Measurements from ENCODE around the gene POU6F2. TPM values are rescaled to one million over a fixed set of nuclear protein-coding genes. Genes with fewer than 3 reads are reported as not detected.

Gene POU6F2
- total RNA-seq, 4 donors from 2014 or later, result 0.91 TPM; not detected in 3

- H3K27me3 ChIP-seq, result no peaks in the 10 kb centered on the region
- H3K4me1 ChIP-seq, result no peaks in the 10 kb centered on the region
- H3K4me3 ChIP-seq, result no peak overlapping the region
- no peak overlapping the region for H3K27ac ChIP-seq
- DNase-seq, result no peak
- no peaks in the 10 kb centered on the region for H3K9me3 ChIP-seq
- intact Hi-C loops (cut with DNase I; ENCODE audit: low total_unique reads), result no loop called here
- no peak for TF ChIP-seq POLR2A (IDR thresholded peaks at IDR 0.05)
- TF ChIP-seq CTCF (IDR thresholded peaks at IDR 0.05), result no peak
- H3K36me3 ChIP-seq, result no peaks in the 10 kb centered on the region
These were observed 430.0 kb downstream of the POU6F2 start for GRCh38 chr7:39407723-39408122.

GRCh38 chr7:39408906-39409305 is 431.2 kb downstream of the POU6F2 start:
- no peaks in the 10 kb centered on the region for H3K9me3 ChIP-seq
- no peak overlapping the region for H3K4me3 ChIP-seq
- no peaks in the 10 kb centered on the region for H3K36me3 ChIP-seq
- H3K27ac ChIP-seq, result no peak overlapping the region
- intact Hi-C loops (cut with DNase I; ENCODE audit: low total_unique reads), result no loop called here
- TF ChIP-seq POLR2A (IDR thresholded peaks at IDR 0.05), result no peak
- TF ChIP-seq CTCF (IDR thresholded peaks at IDR 0.05), result no peak
- H3K27me3 ChIP-seq, result no peaks in the 10 kb centered on the region
- H3K4me1 ChIP-seq, result no peaks in the 10 kb centered on the region
- no peak for DNase-seq

GRCh38 chr7:39410582-39410981 is 432.9 kb downstream of the POU6F2 start:
- intact Hi-C loops (cut with DNase I; ENCODE audit: low total_unique reads), result no loop called here
- Histone ChIP-seq H3K36me3 (no peaks in the 10 kb centered on the region), H3K4me1 (no peaks in the 10 kb centered on the region), H3K27ac (no peak overlapping the region), H3K9me3 (no peaks in the 10 kb centered on the region), H3K27me3 (no peaks in the 10 kb centered on the region), H3K4me3 (no peak overlapping the region)
- TF ChIP-seq CTCF (IDR thresholded peaks at IDR 0.05), result no peak
- TF ChIP-seq POLR2A (IDR thresholded peaks at IDR 0.05), result no peak
- no peak for DNase-seq

- H3K27ac ChIP-seq, result no peak overlapping the region
- no peaks in the 10 kb centered on the region for H3K27me3 ChIP-seq
- no peaks in the 10 kb centered on the region for H3K4me1 ChIP-seq
- no peaks in the 10 kb centered on the region for H3K36me3 ChIP-seq
- DNase-seq, result no peak
- H3K9me3 ChIP-seq, result no peaks in the 10 kb centered on the region
- intact Hi-C loops (cut with DNase I; ENCODE audit: low total_unique reads), result no loop called here
- TF ChIP-seq CTCF (IDR thresholded peaks at IDR 0.05), result no peak
- no peak for TF ChIP-seq POLR2A (IDR thresholded peaks at IDR 0.05)
- H3K4me3 ChIP-seq, result peak overlapping the region; percentile 40 to 45
These were observed 436.0 kb downstream of the POU6F2 start for GRCh38 chr7:39413636-39414223.

GRCh38 chr7:39414224-39415035 is 436.7 kb downstream of the POU6F2 start:
- Histone ChIP-seq H3K27me3 (no peaks in the 10 kb centered on the region), H3K9me3 (no peaks in the 10 kb centered on the region), H3K27ac (no peak overlapping the region), H3K4me1 (no peaks in the 10 kb centered on the region), H3K36me3 (no peaks in the 10 kb centered on the region), H3K4me3 (peak overlapping the region; percentile 40 to 45)
- intact Hi-C loops (cut with DNase I; ENCODE audit: low total_unique reads), result no loop called here
- TF ChIP-seq POLR2A (IDR thresholded peaks at IDR 0.05), result no peak
- TF ChIP-seq CTCF (IDR thresholded peaks at IDR 0.05), result no peak
- DNase-seq, result no peak
